Neural cell (in vitro differentiated cells): ENCODE data around the gene DPYSL4. TPM values are rescaled to one million over a fixed set of nuclear protein-coding genes. Genes with fewer than 3 reads are reported as not detected.

ENCODE experiments used
- H2AFZ ChIP-seq: fragments of 200-600, 300-800 bp; sonication (generic), shearing (Covaris generic); 2 replicates; pipeline ENCODE4 v1.6.0; 2014; ENCODE audit warnings: low read depth, mild to moderate bottlenecking, antibody characterized with exemption, low read length, moderate library complexity
- H3F3A ChIP-seq: fragments of 200-600 bp; shearing (Covaris generic); 2 replicates; pipeline ENCODE4 v1.6.1; 2016; ENCODE audit warnings: mild to moderate bottlenecking, moderate library complexity, mixed read lengths, antibody characterized with exemption, low read length; ENCODE audit not compliant: insufficient read depth, poor library complexity, severe bottlenecking
- H3K27ac ChIP-seq: fragments of 200-600, 300-800 bp; sonication (generic), shearing (Covaris generic); 2 replicates; pipeline ENCODE4 v1.5.1; 2014; ENCODE audit warnings: mild to moderate bottlenecking, low read length, moderate library complexity
- H3K27me3 ChIP-seq: fragments of 300-800, 200-600 bp; sonication (generic), shearing (Covaris generic); 2 replicates; pipeline ENCODE4 v1.6.0; 2014; ENCODE audit warnings: mild to moderate bottlenecking, low read depth, low read length, moderate library complexity; ENCODE audit not compliant: insufficient read depth
- H3K36me3 ChIP-seq: fragments of 300-800, 200-600 bp; sonication (generic), shearing (Covaris generic); 2 replicates; pipeline ENCODE4 v1.5.1; 2014; ENCODE audit warnings: mild to moderate bottlenecking, antibody characterized with exemption, low read length, moderate library complexity; ENCODE audit not compliant: insufficient read depth
- H3K4me2 ChIP-seq: fragments of 300-800, 200-600 bp; sonication (generic), shearing (Covaris generic); 2 replicates; pipeline ENCODE4 v1.6.0; 2014; ENCODE audit warnings: mild to moderate bottlenecking, low read length
- H3K4me3 ChIP-seq: fragments of 300-800, 200-600 bp; sonication (generic), shearing (Covaris generic); 2 replicates; pipeline ENCODE4 v1.5.1; 2014; ENCODE audit warnings: mild to moderate bottlenecking, low read length, moderate library complexity
- H3K79me2 ChIP-seq: fragments of 200-600 bp; shearing (Covaris generic); replicated peaks from 2 replicates; pipeline ENCODE4 v1.6.0; 2014; ENCODE audit warnings: mild to moderate bottlenecking, low read length, moderate library complexity; ENCODE audit not compliant: insufficient read depth
- H3K9ac ChIP-seq: fragments of 300-800, 200-600 bp; sonication (generic), shearing (Covaris generic); 2 replicates; pipeline ENCODE4 v1.6.1; 2016; ENCODE audit warnings: mild to moderate bottlenecking, low read length, mixed read lengths
- H3K9me2 ChIP-seq: fragments of 200-600 bp; shearing (Covaris generic); 2 replicates; pipeline ENCODE4 v1.6.1; 2016; ENCODE audit warnings: mild to moderate bottlenecking, low read length, mixed read lengths; ENCODE audit not compliant: insufficient read depth
- H3K9me3 ChIP-seq: fragments of 200-600, 300-800 bp; sonication (generic), shearing (Covaris generic); 2 replicates; pipeline ENCODE4 v1.6.1; 2016; ENCODE audit warnings: mild to moderate bottlenecking, mixed run types, low read length, moderate library complexity, mixed read lengths
- H4K20me1 ChIP-seq: fragments of 200-600 bp; shearing (Covaris generic); 2 replicates; pipeline ENCODE4 v1.6.1; 2016; ENCODE audit warnings: mild to moderate bottlenecking, mixed run types; ENCODE audit not compliant: insufficient read depth
- EP300 ChIP-seq: fragments of 450-650 bp; conservative IDR thresholded peaks from 2 replicates; pipeline ENCODE4 v1.6.1; 2014; ENCODE audit warnings: antibody characterized with exemption, mild to moderate bottlenecking, moderate library complexity; ENCODE audit not compliant: poor library complexity, severe bottlenecking
- EZH2 ChIP-seq: fragments of 200-600, 300-800 bp; shearing (Covaris generic), sonication (generic); IDR thresholded peaks from 2 replicates; pipeline ENCODE4 v1.6.1; 2014; ENCODE audit warnings: antibody characterized with exemption, low read length, borderline replicate concordance, mild to moderate bottlenecking; ENCODE audit not compliant: insufficient read depth, poor library complexity, severe bottlenecking
- MXI1 ChIP-seq: fragments of 450-650 bp; conservative IDR thresholded peaks from 2 replicates; pipeline ENCODE4 v1.6.1; 2014; ENCODE audit warnings: antibody characterized with exemption, mild to moderate bottlenecking; ENCODE audit not compliant: poor library complexity, severe bottlenecking
- POLR2AphosphoS5 ChIP-seq: IDR thresholded peaks from 2 replicates; pipeline ENCODE4 v1.6.1; 2012
- RAD21 ChIP-seq: fragments of 450-650 bp; conservative IDR thresholded peaks from 2 replicates; pipeline ENCODE4 v1.6.1; 2014; ENCODE audit warnings: antibody characterized with exemption, mild to moderate bottlenecking, moderate library complexity
- SMC3 ChIP-seq: fragments of 450-650 bp; conservative IDR thresholded peaks from 2 replicates; pipeline ENCODE4 v1.6.1; 2014; ENCODE audit warnings: antibody characterized with exemption, mild to moderate bottlenecking, moderate library complexity; ENCODE audit not compliant: poor library complexity
- TAF1 ChIP-seq: IDR thresholded peaks from 2 replicates; pipeline ENCODE4 v1.6.1; 2012; ENCODE audit warnings: low read depth
- polyA plus RNA-seq: library from polyadenylated mRNA; depleted of rRNA; stranded (reverse); fragments of >200 nt; gene quantifications from 2 replicates; pipeline ENCODE4 v1.2.3, GENCODE V29; 2014
- TF ChIP-seq, protein P1 (sequence below): fragments of 450-650 bp; IDR thresholded peaks from 2 replicates; pipeline ENCODE4 v1.5.1; 2014; ENCODE audit warnings: antibody characterized with exemption, mild to moderate bottlenecking, moderate library complexity; ENCODE audit not compliant: poor library complexity, severe bottlenecking
- TF ChIP-seq, protein P2 (sequence below): IDR thresholded peaks from 2 replicates; pipeline ENCODE4 v1.6.1; 2012; ENCODE audit warnings: borderline replicate concordance

Gene DPYSL4
- polyA plus RNA-seq, 1 donor from 2014 or later = 116 TPM

DNA sequence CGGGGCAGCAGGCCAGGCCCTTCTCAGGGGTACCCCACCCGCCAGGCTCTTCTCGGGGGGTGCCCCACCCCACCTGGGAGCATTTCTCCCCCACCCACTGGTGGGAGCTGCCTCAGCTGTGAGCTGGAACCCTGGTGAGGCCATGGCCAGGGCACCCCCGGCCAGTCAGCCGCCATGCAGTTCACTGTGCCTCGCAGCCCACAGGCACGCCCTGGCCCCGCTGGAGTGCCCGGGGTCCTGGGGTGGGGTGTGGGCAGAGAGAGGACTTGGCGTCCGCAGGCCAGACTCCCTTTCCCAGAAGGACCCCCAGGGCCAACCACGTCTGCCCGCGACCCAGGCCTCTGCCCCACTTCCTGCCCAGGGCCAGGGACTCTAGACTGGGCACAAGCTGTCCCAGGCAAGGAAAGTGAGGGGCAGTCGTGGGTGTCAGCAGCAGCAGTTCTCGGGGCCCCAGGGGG lies 13.1 kb downstream of the DPYSL4 start:
- Histone ChIP-seq H3K4me2 (no peak overlapping the region), H4K20me1 (no peaks in the 10 kb centered on the region), H3K27ac (no peak overlapping the region), H3K9me2 (no peaks in the 10 kb centered on the region), H3K9ac (no peak overlapping the region), H3K36me3 (no peaks in the 10 kb centered on the region), H3K9me3 (no peaks in the 10 kb centered on the region), H3F3A (no peaks in the 10 kb centered on the region), H3K79me2 (no peaks in the 10 kb centered on the region), H3K4me3 (no peak overlapping the region), H3K27me3 (no peaks in the 10 kb centered on the region), H2AFZ (no peak overlapping the region)
- TF ChIP-seq, protein P1, sequence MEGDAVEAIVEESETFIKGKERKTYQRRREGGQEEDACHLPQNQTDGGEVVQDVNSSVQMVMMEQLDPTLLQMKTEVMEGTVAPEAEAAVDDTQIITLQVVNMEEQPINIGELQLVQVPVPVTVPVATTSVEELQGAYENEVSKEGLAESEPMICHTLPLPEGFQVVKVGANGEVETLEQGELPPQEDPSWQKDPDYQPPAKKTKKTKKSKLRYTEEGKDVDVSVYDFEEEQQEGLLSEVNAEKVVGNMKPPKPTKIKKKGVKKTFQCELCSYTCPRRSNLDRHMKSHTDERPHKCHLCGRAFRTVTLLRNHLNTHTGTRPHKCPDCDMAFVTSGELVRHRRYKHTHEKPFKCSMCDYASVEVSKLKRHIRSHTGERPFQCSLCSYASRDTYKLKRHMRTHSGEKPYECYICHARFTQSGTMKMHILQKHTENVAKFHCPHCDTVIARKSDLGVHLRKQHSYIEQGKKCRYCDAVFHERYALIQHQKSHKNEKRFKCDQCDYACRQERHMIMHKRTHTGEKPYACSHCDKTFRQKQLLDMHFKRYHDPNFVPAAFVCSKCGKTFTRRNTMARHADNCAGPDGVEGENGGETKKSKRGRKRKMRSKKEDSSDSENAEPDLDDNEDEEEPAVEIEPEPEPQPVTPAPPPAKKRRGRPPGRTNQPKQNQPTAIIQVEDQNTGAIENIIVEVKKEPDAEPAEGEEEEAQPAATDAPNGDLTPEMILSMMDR = no peak
- TF ChIP-seq MXI1 (no peak), TAF1 (no peak), EZH2 (no peak), RAD21 (no peak), EP300 (no peak), SMC3 (no peak), POLR2AphosphoS5 (no peak)
- TF ChIP-seq, protein P2, sequence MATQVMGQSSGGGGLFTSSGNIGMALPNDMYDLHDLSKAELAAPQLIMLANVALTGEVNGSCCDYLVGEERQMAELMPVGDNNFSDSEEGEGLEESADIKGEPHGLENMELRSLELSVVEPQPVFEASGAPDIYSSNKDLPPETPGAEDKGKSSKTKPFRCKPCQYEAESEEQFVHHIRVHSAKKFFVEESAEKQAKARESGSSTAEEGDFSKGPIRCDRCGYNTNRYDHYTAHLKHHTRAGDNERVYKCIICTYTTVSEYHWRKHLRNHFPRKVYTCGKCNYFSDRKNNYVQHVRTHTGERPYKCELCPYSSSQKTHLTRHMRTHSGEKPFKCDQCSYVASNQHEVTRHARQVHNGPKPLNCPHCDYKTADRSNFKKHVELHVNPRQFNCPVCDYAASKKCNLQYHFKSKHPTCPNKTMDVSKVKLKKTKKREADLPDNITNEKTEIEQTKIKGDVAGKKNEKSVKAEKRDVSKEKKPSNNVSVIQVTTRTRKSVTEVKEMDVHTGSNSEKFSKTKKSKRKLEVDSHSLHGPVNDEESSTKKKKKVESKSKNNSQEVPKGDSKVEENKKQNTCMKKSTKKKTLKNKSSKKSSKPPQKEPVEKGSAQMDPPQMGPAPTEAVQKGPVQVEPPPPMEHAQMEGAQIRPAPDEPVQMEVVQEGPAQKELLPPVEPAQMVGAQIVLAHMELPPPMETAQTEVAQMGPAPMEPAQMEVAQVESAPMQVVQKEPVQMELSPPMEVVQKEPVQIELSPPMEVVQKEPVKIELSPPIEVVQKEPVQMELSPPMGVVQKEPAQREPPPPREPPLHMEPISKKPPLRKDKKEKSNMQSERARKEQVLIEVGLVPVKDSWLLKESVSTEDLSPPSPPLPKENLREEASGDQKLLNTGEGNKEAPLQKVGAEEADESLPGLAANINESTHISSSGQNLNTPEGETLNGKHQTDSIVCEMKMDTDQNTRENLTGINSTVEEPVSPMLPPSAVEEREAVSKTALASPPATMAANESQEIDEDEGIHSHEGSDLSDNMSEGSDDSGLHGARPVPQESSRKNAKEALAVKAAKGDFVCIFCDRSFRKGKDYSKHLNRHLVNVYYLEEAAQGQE = no peak

DNA sequence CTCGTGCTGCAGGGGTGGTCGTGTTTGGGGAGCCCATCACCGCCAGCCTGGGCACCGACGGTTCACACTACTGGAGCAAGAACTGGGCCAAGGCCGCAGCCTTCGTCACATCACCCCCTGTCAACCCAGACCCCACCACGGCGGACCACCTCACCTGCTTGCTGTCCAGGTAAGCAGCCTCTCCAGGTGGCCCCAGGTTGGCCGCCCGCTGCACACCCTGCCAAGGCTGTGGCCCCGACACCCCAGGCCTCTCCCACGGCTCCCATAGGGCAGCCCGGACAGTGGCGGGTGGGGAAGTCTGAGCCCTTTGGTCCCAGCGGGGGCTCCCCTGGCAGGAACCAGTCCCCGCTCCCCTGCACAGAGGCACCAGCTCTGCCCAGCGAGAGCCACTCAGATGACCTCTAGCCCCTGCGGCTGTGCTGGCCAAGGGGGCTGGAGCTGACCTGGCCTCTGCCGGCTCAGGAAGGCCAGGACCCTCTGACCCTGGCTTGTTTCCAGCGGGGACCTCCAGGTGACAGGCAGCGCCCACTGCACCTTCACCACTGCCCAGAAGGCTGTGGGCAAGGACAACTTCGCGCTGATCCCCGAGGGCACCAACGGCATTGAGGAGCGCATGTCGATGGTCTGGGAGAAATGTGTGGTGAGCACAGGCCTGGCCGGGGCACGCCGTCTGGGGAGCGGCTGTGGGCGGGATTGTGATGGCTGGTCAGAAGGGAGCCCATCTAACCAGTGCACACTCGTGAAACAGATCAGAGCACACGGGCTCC lies 13.8 kb downstream of the DPYSL4 start:
- Histone ChIP-seq H3K4me2 (no peak overlapping the region), H3K79me2 (no peaks in the 10 kb centered on the region), H3K36me3 (no peaks in the 10 kb centered on the region), H3K9me2 (no peaks in the 10 kb centered on the region), H3K27ac (no peak overlapping the region), H2AFZ (no peak overlapping the region), H3K27me3 (no peaks in the 10 kb centered on the region), H4K20me1 (no peaks in the 10 kb centered on the region), H3K9ac (no peak overlapping the region), H3K9me3 (no peaks in the 10 kb centered on the region), H3K4me3 (no peak overlapping the region), H3F3A (no peaks in the 10 kb centered on the region)
- TF ChIP-seq EZH2 (no peak), RAD21 (no peak), EP300 (no peak), POLR2AphosphoS5 (no peak), MXI1 (no peak), SMC3 (no peak), TAF1 (no peak)
- TF ChIP-seq, protein P1 = no peak
- TF ChIP-seq, protein P2 = no peak
